Measurements from ENCODE around the gene DDRGK1.

Gene DDRGK1

GRCh38 chr20:3240776-3241363 lies 36.4 kb upstream of the DDRGK1 start:
- Histone ChIP-seq H3K9me3 (ENCODE audit: control insufficient read depth, low read length) (no peaks in the 10 kb centered on the region), H2BK5ac (ENCODE audit: low read depth, low read length, poor library complexity, severe bottlenecking) (no peak overlapping the region), H2BK15ac (ENCODE audit: low read depth, poor library complexity, severe bottlenecking) (no peak overlapping the region), H3K14ac (ENCODE audit: low read length in 2 of 2) (no peak overlapping the region), H3K4me3 (ENCODE audit: insufficient read depth in 1 of 2, low read depth in 1 of 2, low read length in 2 of 2) (peak overlapping the region in 1 of 2 experiments; percentile 81), H3K23ac (ENCODE audit: low read length in 2 of 2) (no peak overlapping the region), H3K9ac (ENCODE audit: low read length) (peak overlapping the region; percentile 83), H2AK5ac (ENCODE audit: low read length, severe bottlenecking) (no peak overlapping the region), H4K91ac (ENCODE audit: low read length) (no peak overlapping the region), H3K4me2 (ENCODE audit: low read length, poor library complexity, severe bottlenecking) (no peak overlapping the region), H3K79me1 (replicated peaks; ENCODE audit: low read length, poor library complexity, severe bottlenecking) (no peaks in the 10 kb centered on the region), H3K4ac (ENCODE audit: low read depth in 1 of 2, low read length in 2 of 2) (no peak overlapping the region), H3K27ac (ENCODE audit: low read length, poor library complexity, severe bottlenecking) (no peak overlapping the region), H2AFZ (ENCODE audit: low read depth, low read length) (no peak overlapping the region), H2BK12ac (ENCODE audit: low read length in 2 of 2) (no peak overlapping the region), H4K8ac (ENCODE audit: low read length) (no peak overlapping the region), H3K4me1 (ENCODE audit: control insufficient read depth, insufficient read depth, low read depth, low read length) (peaks cover 27% of the 10 kb centered on the region), H2BK120ac (ENCODE audit: low read depth, low read length) (no peak overlapping the region), H3K18ac (ENCODE audit: low read depth in 1 of 2, low read length in 2 of 2) (no peak overlapping the region), H3K36me3 (ENCODE audit: control insufficient read depth in 1 of 2, insufficient read depth in 2 of 2, low read depth in 1 of 2, low read length in 2 of 2) (no peaks in the 10 kb centered on the region), H3K27me3 (ENCODE audit: control insufficient read depth in 1 of 2, insufficient read depth in 1 of 2, low read length in 2 of 2) (peaks cover 29 to 74% of the 10 kb centered on the region in 2 experiments)
- DNase-seq = no peak
- 87% methylated on average over 14 of the region's 15 CpGs for WGBS

GRCh38 chr20:3239867-3240775 lies 35.6 kb upstream of the DDRGK1 start:
- peak overlapping the region; percentile 81 for H3K4me3 ChIP-seq (ENCODE audit: insufficient read depth in 1 of 2, low read depth in 1 of 2, low read length in 2 of 2)

GRCh38 chr20:3239026-3239866 lies 34.8 kb upstream of the DDRGK1 start, which contains the start of gene SLC4A11:
Gene SLC4A11 (minus strand): TSS chr20:3239190. CDS start chr20:3239137, 53 bp downstream.
- no peak within 1 kb of the TSS for H2AK5ac ChIP-seq (ENCODE audit: low read length, severe bottlenecking)
- no peaks in the 10 kb centered on the region for H3K79me1 ChIP-seq (replicated peaks; ENCODE audit: low read length, poor library complexity, severe bottlenecking)
- no peaks in the 10 kb centered on the region for H3K36me3 ChIP-seq (ENCODE audit: control insufficient read depth in 1 of 2, insufficient read depth in 2 of 2, low read depth in 1 of 2, low read length in 2 of 2)
- peak within 1 kb of the TSS; percentile 46 for H4K8ac ChIP-seq (ENCODE audit: low read length)
- H3K4ac ChIP-seq (ENCODE audit: low read depth in 1 of 2, low read length in 2 of 2) = no peak within 1 kb of the TSS
- no peak within 1 kb of the TSS for H3K27ac ChIP-seq (ENCODE audit: low read length, poor library complexity, severe bottlenecking)
- H3K9ac ChIP-seq (ENCODE audit: low read length) = peak within 1 kb of the TSS; percentile 83
- H3K4me3 ChIP-seq (ENCODE audit: insufficient read depth in 1 of 2, low read depth in 1 of 2, low read length in 2 of 2) = peak within 1 kb of the TSS; percentile 81
- peaks cover 26% of the 10 kb centered on the region for H3K4me1 ChIP-seq (ENCODE audit: control insufficient read depth, insufficient read depth, low read depth, low read length)
- peaks cover 29 to 81% of the 10 kb centered on the region in 2 experiments for H3K27me3 ChIP-seq (ENCODE audit: control insufficient read depth in 1 of 2, insufficient read depth in 1 of 2, low read length in 2 of 2)
- H3K18ac ChIP-seq (ENCODE audit: low read depth in 1 of 2, low read length in 2 of 2) = peak within 1 kb of the TSS; percentile 28 to 77
- under 1% methylated on average over 106 of the region's 107 CpGs for WGBS
- H4K91ac ChIP-seq (ENCODE audit: low read length) = peak within 1 kb of the TSS; percentile 55
- H3K23ac ChIP-seq (ENCODE audit: low read length in 2 of 2) = no peak within 1 kb of the TSS
- no peak within 1 kb of the TSS for H3K14ac ChIP-seq (ENCODE audit: low read length in 2 of 2)
- peak within 1 kb of the TSS; percentile 94 for H3K4me2 ChIP-seq (ENCODE audit: low read length, poor library complexity, severe bottlenecking)
- peak within 1 kb of the TSS; percentile 72 for H2AFZ ChIP-seq (ENCODE audit: low read depth, low read length)
- no peak within 1 kb of the TSS for H2BK120ac ChIP-seq (ENCODE audit: low read depth, low read length)
- peak within 1 kb of the TSS; percentile 19 for H2BK15ac ChIP-seq (ENCODE audit: low read depth, poor library complexity, severe bottlenecking)
- DNase-seq = peak; percentile 64
- H2BK5ac ChIP-seq (ENCODE audit: low read depth, low read length, poor library complexity, severe bottlenecking) = no peak within 1 kb of the TSS
- H2BK12ac ChIP-seq (ENCODE audit: low read length in 2 of 2) = peak within 1 kb of the TSS in 1 of 2 experiments; percentile 1
- H3K9me3 ChIP-seq (ENCODE audit: control insufficient read depth, low read length) = no peaks in the 10 kb centered on the region

More at GRCh38 chr20:3239867-3240775, 35.6 kb upstream of the DDRGK1 start:
- H2BK120ac ChIP-seq (ENCODE audit: low read depth, low read length) = no peak overlapping the region
- peak overlapping the region in 1 of 2 experiments; percentile 1 for H2BK12ac ChIP-seq (ENCODE audit: low read length in 2 of 2)
- peak; percentile 44 for DNase-seq
- H3K9me3 ChIP-seq (ENCODE audit: control insufficient read depth, low read length) = no peaks in the 10 kb centered on the region
- H3K27ac ChIP-seq (ENCODE audit: low read length, poor library complexity, severe bottlenecking) = no peak overlapping the region
- no peak overlapping the region for H3K4ac ChIP-seq (ENCODE audit: low read depth in 1 of 2, low read length in 2 of 2)
- no peak overlapping the region for H2AK5ac ChIP-seq (ENCODE audit: low read length, severe bottlenecking)
- peak overlapping the region; percentile 94 for H3K4me2 ChIP-seq (ENCODE audit: low read length, poor library complexity, severe bottlenecking)
- peak overlapping the region; percentile 19 for H2BK15ac ChIP-seq (ENCODE audit: low read depth, poor library complexity, severe bottlenecking)
- H3K79me1 ChIP-seq (replicated peaks; ENCODE audit: low read length, poor library complexity, severe bottlenecking) = no peaks in the 10 kb centered on the region
- peak overlapping the region; percentile 15 for H2AFZ ChIP-seq (ENCODE audit: low read depth, low read length)
- H3K23ac ChIP-seq (ENCODE audit: low read length in 2 of 2) = no peak overlapping the region
- H4K8ac ChIP-seq (ENCODE audit: low read length) = peak overlapping the region; percentile 46
- 14% methylated on average over 54 of the region's 54 CpGs for WGBS
- no peaks in the 10 kb centered on the region for H3K36me3 ChIP-seq (ENCODE audit: control insufficient read depth in 1 of 2, insufficient read depth in 2 of 2, low read depth in 1 of 2, low read length in 2 of 2)
- H4K91ac ChIP-seq (ENCODE audit: low read length) = peak overlapping the region; percentile 55
- peak overlapping the region; percentile 25 to 42 for H3K18ac ChIP-seq (ENCODE audit: low read depth in 1 of 2, low read length in 2 of 2)
- peak overlapping the region; percentile 83 for H3K9ac ChIP-seq (ENCODE audit: low read length)
- H2BK5ac ChIP-seq (ENCODE audit: low read depth, low read length, poor library complexity, severe bottlenecking) = no peak overlapping the region
- peaks cover 29 to 82% of the 10 kb centered on the region in 2 experiments for H3K27me3 ChIP-seq (ENCODE audit: control insufficient read depth in 1 of 2, insufficient read depth in 1 of 2, low read length in 2 of 2)
- peaks cover 28% of the 10 kb centered on the region for H3K4me1 ChIP-seq (ENCODE audit: control insufficient read depth, insufficient read depth, low read depth, low read length)
- no peak overlapping the region for H3K14ac ChIP-seq (ENCODE audit: low read length in 2 of 2)
